Renal cortical epithelial cell (primary cell): Measurements from ENCODE around the gene OXSM. TPM values are rescaled to one million over a fixed set of nuclear protein-coding genes. Genes with fewer than 3 reads are reported as not detected.

Source experiments
- DNase-seq: peaks from one replicate; pipeline ENCODE4 v3.0.0-alpha.2; 2011; ENCODE audit warnings: low read depth
- total RNA-seq: library from RNA; depleted of rRNA; stranded (reverse); fragments of >200 nt; gene quantifications from 2 replicates; pipeline ENCODE4 v1.2.3, GENCODE V29; 2014

The OXSM gene
- 14.4 and 17.6 TPM in 2 replicates for total RNA-seq

DNA sequence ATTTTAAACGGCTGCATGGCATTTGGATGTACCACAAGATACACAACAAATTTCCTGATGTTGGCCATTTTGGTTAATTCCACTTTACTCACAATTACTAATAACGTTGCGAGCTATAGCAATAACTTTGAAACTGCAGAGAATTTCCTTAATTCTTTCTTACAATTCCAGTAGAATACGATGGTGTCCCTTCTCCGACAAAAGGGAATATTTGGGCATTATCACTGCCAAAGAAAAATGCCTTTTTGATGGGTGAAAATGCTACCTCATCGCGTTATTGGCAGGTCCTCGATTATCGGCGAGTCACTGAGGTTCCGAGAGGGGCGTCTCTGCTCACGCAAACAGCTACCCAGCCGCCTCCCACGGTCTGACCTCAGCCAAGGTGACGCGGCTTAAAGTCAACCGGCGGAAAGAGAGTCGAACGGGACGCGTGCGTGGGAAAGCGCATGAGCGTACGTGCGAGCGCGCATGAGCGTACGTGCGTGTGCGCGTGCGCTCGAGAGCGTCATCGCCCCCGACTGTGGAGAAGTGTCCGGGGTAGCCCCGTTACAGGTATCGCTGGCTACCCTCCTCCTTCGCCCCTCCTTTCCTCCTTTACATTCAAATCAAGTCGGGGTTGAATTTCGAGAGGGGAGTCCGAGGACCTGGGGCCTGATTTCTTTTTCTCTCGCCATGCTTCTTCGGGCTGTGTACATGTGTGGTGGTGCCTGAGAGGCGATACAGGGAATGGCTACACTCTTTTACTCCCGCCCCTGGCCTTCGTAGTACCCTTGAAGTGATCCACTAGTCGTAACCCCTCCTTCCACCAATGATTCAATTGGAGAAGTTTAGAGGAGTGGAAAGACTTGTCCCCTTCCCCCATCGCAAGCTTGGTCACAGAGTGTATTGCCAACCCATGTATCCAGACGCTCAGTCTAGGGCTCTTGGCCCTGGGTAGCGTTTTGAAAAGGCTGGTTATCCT, at the start of gene OXSM:
Gene OXSM, plus strand, starts transcription at position 495 of the 961 bp plus-strand sequence. CDS start 931 bp downstream, outside the sequence.
- peak; percentile 86 for DNase-seq

DNA sequence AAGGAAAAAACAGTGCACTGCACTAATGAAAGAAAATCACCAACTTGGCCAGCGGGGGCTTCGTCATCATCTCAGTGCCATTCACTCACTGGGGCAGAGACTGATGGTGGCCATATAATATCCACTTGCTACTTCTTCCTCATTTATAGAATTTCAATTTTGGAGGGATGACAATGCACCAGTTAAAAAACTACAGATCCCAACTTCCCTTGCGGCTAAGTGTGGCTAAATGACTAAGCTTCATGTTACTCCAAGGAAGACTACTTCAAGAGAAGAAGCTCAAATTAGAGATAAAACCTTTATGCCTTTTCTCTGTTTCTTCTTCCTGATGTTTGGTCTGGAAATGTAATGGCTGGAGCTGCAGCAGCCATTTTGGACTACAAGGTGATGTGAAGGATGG, 45.4 kb upstream of the OXSM start:
- DNase-seq, result no peak

DNA sequence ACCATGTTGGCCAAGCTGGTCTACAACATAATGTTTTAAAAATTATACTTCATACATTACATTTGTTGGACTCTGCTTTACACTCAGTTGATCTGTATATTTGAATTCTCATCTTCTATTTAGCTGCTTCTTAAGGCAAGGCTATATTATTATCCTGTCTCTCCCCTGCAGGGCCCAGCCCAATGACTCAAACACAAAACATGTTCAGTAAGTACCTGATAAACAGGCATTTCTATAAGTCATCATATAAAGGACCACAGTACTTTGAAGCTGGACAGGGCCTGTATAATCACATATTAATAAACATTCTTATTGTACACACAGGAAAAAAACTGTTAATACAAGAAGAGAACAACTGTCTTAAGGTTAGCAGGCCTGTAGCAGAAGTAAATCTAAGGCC, 42.9 kb upstream of the OXSM start:
- DNase-seq, result peak; percentile 15

DNA sequence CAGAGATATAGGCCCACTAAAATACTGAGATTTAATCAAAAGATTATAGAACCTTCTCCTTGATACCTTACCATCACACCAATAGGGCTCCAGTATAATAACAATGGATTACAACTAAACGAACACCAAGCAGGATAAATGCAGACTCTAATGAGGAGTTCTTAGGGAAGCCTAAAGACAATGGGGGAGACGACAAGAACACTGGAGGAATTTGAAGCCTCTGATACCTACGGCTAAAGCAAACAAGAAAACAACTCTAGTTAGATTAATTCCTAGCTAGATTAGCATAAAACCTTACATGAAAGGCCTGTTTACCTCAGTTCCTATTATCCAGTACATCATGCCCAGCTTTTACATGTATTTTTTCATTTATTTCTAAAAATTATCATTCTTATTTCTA, 41.7 kb upstream of the OXSM start:
- no peak for DNase-seq

DNA sequence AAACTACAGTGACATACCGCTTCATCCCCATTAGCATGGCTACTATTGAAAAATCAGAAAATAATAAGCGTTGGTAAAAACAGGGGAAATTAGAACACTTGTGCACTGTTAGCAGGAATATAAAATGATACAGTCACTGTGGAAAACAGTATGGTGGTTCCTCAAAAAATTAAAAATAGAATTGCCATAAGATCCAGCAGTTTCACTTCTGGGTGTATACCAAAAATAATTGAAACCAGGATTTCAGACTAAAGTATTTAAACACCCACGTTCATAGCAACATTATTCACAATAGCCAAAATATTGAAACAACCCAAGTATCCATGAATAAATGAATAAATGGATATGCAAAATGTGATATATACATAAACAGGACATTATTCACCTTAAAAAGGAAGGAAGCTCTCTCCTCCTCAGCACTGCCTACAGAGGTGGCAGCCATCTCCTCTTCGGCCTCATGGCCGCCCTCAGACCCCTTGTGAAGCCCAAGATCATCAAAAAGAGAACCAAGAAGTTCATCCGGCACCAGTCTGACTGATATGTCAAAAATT, 40.8 kb upstream of the OXSM start:
- DNase-seq, result no peak

DNA sequence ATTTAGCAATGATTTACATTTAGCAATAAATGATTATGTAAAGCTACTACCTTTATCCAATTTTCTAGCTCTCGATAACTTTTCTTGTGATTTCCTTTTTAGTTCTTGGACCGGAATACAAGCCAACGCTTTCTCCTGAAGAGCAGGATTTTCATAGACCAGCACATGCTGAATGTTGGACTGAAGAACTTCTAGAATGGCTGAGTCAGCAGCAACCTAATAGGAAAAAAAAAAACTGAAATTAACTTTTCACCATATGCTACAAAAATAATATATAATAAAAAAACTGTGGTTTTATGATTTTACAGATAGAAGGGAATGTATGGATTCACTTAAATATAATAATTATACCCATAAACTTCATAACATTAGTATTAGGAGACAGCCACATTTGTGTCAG, 38.8 kb upstream of the OXSM start:
- no peak for DNase-seq

DNA sequence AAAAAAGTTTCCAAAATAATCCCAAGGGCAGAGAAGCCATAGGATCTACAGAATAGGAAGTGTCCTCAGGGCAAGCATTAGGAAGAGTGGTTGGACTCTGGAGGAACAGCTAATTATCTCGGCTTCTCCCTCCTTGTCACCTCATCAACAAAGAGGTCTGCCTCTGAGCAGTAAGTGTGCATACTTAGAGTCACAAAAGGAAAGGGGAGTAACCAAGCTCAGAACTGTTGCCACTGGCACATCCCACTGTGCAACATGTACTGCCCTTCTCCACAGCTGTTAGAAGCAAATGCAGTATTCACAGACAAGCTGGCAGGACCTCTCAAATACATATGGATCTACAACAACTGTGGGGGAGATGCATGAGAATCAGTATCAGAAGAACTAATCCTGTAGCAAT, 38.2 kb upstream of the OXSM start:
- DNase-seq, result no peak

DNA sequence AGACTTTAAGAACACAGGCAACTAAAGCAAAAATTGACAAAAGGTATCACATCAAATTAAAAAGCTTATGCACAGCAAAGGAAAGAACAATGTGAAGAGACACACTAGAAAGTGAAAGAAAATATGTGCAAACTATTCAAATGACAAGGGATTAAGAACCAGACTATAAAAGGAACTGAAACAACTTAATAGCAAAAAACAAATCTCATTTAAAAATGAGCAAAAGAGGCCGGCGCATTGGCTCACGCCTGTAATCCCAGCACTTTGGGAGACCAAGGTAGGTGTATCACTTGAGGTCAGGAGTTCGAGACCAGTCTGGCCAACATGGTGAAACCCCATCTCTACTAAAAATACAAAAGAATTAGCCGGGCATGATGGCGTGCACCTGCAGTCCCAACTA, 21.0 kb upstream of the OXSM start:
- DNase-seq, result no peak

DNA sequence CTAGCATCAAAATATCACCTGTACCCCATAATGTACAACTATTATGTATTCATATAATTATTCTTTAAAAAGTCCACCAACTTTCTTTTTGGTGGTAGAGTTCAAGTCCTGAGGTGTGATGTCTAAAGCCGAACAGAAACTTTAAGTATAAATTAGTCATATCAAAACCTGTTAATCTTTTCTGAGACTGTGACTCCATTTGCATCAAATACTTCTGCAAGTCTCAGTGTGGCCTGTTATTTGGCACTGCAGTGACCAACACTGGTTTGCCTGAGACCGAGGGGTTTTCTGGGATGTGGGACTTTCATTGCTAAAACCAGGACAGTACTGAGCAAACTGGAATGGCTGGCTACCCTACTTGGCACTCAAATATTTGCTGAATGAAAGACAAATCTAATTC, 14.0 kb upstream of the OXSM start:
- DNase-seq, result no peak

DNA sequence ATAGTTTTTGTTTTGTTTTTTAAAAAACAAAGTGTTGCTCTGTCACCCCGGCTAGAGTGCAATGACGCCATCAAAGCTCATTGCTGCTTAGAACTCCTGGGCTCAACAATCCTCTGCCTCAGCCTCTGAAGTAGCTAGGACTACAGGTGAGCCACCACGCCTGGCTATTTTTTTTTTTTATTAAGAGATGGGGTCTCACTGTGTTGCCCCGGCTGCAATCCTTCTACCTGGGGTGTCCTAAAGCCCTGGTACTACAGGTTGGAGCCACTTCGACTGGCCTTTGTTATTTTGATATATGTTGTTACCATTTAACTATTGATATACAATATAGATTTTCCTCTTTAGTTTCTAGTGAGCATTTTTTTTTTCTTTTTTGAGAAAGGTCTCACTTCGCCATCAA, 9.3 kb upstream of the OXSM start:
- no peak for DNase-seq

DNA sequence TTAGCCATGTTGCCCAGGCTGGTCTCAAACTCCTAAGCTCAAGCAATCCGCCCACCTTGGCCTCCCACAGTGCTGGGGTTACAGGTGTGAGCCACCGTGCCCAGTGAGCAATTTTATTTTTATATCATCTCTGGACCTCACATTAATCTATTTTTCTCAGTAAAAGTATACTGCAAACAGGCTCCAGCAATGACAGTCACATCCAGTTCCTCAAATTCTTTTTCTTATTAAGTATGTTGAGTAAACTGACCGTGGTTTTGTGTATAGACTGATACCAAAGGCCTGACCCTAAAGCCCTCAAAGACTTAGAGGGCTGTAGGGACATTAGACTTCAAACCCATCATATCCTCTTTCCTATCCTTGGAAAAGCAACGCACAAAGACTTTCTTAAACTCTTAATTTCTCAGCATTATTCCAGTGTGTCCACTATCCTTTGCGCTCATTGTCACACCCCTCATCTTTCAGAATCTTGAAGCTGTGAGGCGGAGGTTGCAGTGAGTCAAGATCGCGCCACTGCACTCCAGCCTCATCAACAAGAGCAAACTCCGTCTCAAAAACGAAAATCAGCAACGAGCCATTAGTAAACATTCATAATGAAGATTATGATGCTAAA, 8.6 kb upstream of the OXSM start:
- no peak for DNase-seq

DNA sequence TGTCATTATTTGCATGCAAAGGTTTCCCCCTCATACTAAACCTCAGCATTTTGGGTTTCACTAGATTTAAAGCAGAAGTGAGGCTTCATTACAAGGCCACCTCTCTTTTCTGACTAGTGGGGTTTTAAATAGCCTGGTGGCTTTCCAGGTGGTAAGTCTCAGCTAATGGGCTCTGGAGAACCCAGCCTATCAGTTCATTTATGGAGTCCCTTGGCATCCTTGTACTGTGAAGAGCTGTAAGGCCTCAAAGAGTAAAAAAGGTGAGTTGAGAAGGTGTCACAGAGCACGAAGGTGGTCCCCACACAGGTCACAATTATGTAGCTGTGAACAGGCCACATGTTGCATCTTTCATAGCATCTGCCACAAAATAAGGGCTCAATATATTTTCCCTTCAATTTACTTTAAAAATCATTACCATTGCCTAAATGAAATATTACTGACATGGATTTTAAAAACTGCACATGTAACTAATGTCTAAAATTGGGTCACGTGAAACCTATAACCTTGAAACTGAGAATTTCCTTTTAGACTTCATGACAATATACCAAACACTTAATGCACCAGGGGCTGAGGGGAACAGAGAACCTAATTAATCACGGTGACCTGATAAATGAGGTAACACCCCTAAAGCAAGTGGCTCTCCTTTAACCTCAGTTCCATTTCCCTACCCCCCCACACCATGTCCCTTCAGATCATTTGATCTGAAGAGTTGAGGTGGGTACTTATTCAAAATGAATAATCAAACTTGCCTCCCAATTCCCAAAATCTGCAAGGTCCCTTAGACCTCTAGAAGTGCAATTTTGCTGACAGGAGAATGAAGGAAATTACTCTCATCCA, 7.9 kb upstream of the OXSM start:
- no peak for DNase-seq

DNA sequence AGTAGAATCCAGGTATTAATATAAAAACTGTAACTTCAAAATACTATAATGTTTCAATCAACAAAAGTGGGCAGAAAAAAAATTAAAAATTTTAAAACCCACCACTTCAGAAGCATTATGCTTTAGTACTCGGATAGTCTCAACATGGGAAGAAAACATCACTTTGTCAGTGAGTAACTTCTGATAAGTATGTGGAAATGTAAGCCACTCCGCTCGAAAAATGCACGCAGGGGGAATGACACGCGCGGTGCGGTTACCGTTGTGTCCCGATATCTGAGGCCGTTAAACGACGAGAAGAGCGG, 7.3 kb upstream of the OXSM start:
- no peak for DNase-seq

DNA sequence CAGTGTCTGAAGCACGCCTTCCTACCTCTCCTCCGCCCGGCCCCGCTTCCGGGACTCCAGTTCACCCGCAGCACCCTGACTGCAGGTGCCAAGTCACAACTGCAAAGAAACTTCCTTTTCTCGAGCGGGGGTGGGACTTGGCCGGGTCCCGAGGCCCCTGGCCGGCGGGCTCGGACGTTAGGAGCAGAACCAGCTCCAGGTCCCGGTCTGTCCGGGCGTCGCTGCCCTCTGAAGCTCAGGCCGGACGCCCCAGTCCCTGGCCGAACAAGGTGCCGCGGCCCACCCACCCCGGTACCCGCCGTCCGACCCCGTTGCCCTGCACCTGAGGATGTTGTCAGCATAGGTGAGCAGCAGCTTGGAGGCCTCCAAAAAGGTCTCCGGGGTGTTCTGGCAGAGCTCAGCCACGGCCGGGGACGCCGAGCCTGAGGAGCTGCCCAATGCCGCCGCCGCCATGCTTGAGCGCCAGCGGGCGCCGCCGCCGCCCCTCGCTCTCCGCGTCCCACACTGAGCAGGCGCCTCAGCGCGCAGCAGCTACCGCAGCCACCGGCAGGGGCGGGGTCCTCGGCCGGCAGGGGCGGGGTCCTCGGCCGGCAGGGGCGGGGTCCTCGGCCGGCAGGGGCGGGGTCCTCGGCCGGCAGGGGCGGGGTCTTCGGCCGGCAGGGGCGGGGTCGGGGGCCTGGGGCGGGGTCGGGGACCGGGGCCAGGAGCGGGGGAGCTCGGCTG, 6.8 kb upstream of the OXSM start, which contains the start of gene NGLY1:
Gene NGLY1, minus strand, starts transcription at position 506 of the 723 bp plus-strand sequence. Its CDS starts 53 bp downstream, at position 453.
- DNase-seq, result peak; percentile 44

DNA sequence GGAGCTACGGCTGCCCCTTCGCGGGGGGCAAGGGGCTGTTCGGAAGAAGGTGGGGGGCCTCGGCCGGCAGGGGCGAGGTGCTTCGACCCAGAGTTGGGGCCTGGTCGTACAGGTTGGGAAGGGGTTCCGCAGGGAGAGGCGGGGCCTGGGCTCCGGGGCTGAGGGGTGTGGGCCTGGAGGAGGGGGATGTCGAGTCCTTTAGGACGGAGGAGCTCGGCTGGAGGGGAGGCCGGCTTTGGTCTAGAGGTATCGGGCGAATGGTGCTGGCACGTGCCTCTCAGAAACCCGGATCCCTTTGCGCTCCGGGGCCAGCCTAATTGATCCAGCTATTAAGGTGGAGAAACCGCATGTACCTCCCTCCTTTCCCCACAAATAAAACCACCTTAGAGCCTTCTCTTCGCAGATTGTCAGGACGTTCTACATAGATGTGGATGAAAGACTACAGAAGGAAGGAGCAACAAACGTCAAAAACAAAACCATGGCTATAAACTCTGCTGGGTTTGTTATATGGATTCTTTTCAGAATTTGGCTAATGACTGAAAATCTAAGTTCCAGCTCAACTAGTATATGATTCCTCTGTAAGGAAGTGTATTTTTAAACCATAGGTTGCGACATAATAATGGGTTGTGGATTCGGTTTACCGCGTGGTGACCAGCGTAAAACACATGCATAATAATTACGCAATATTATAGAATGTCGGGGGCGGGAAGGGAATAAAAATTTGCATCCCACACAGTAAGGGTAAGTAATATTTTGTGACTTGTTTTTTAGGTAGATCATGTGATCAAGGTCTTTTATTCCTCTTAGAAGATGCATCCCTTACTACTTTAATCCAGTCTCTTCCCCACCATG, 6.0 kb upstream of the OXSM start:
- DNase-seq, result peak; percentile 40

DNA sequence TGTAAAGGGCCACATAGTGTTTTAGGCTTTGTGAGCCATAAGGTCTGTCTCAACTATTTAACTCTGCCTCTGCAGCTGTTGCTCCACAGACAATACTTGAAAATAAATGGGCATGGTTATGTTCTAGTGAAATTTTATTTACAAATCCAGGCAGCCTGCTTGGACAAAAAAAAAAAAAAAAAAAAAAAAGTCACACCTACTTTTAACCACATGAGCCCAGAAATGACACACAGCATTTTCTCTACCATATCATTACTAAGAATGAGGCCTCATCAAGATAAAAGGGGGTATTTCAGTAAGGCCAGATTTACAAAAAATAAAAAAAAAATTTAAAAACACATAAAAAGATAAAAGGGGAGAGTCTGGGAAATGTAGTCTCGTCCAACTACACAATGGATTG, 4.9 kb upstream of the OXSM start:
- no peak for DNase-seq

DNA sequence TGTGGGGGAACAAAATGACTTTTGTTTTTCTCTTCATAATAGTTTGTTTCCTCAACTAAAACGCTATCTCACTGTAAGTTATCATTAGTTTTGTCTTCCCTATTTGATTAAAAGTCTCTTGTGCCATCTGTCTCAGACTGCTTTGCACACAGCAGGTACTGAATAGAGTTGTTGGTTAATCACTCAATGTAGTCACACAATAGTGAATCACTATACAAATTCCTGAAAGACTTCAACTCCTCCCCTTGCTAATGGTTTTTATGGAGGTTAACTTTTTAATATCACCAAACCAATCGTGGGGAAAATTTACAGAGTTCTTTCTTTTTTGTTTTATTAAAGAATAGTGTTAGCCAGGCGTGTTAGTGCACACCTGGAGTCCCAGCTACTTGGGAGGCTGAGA, 4.1 kb upstream of the OXSM start:
- peak; percentile 72 for DNase-seq

DNA sequence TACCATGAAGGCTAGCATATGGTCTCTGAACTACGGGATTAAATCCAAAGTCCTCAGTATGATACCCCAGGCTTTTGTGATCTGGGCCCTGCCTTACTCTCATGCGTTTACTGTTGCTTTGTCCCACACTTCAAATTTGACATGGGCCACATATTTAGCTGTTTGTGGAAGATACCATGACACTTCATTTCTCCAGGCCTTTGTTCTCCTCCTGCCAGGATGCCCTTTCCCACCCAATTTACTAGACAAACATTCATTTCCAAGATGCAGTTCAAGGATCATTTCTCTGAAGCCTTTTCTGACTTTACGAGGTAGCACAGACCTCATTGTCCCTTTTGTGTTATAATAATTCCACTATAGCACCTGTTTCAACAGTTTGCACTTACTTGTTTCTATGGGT, 2.2 kb upstream of the OXSM start:
- no peak for DNase-seq

DNA sequence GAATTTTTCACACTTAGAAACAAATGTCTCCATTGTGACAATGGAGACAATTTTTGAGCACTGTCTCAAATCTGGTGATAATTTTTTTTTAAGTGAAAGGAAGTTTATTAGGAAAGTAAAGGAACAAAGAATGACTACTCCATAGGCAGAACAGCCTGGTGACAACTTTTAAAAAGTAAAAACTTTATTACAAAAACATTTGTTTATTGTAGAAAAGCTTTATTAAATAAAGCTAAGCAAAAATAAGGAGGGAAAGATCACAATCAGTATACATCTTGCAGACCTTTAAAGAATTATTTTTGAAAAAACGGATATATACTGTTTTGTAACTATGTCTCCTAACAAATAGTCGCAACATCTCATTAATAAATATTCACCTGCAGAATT, 688 bp upstream of the OXSM start:
- no peak for DNase-seq

DNA sequence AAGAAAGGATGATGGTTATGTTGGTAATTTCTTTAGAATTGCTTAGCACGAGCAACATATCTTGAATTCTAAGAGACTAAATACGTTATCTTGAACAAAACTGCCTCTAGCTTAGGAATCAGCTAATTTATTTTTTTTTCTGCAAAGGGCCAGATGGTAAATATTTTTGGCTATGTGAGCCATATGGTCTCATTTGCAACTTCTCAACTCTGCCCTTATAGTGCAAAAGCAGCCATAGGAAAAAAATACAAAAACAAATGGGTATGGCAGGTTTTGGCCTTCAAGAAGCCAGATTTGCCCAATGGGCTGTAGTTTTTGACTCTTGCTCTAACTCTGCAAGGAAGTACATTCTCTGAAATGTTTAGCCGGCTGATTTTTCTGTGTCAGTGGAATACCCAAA, 11.9 kb downstream of the OXSM start:
- no peak for DNase-seq

DNA sequence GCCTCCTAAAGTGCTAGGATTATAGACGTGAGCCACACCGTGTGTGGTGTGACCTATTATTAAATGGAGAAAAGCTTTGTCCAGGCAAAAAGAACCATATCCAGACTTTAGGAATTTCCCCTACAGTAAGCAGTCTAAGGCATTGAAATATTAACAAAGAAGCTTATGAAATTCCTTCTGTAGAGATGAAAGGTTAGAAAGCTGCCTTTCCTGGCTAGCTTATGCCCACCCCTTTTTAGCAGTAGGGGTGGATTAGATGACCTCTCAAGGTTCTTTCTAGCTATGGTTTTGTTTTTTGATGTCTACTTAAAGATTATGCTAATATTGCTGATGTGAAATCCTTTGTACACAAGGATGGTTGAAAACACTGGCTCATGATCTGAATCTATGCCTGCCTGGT, 13.9 kb downstream of the OXSM start:
- DNase-seq, result no peak
